GM18511 (cell line): ENCODE data around the gene MAPK9.
"Not testable (repeated sequence)": the region's sequence is repeated elsewhere in the genome, so short reads cannot be mapped to it uniquely, and the experiment has no call there.

Source experiments
- ATAC-seq: cut with Tn5 transposase; IDR thresholded peaks from one replicate; pipeline ENCODE4 v1.9.1; 2021; ENCODE audit warnings: mild to moderate bottlenecking, moderate library complexity; ENCODE audit not compliant: unreplicated experiment

The MAPK9 gene

GRCh38 chr5:180326989-180327565 is 35.2 kb upstream of the MAPK9 start:
- no peak for ATAC-seq

- ATAC-seq = no peak
Observed at GRCh38 chr5:180324601-180324950, 32.7 kb upstream of the MAPK9 start.

- ATAC-seq = no peak
Observed at GRCh38 chr5:180323941-180324600, 32.2 kb upstream of the MAPK9 start.

GRCh38 chr5:180323160-180323559 is 31.3 kb upstream of the MAPK9 start:
- no peak for ATAC-seq

GRCh38 chr5:180318456-180319089 is 26.7 kb upstream of the MAPK9 start:
- ATAC-seq = no peak

- ATAC-seq = no peak
Observed at GRCh38 chr5:180316586-180316985, 24.7 kb upstream of the MAPK9 start.

- ATAC-seq = peak; percentile 56
Observed at GRCh38 chr5:180315762-180316212, 23.9 kb upstream of the MAPK9 start.

GRCh38 chr5:180313677-180314505 is 22.0 kb upstream of the MAPK9 start:
- ATAC-seq = peak; percentile 94

GRCh38 chr5:180311216-180311615 is 19.3 kb upstream of the MAPK9 start:
- ATAC-seq = no peak

- no peak for ATAC-seq
Observed at GRCh38 chr5:180306796-180307195, 14.9 kb upstream of the MAPK9 start.

- no peak for ATAC-seq
Observed at GRCh38 chr5:180305481-180305880, 13.6 kb upstream of the MAPK9 start.

GRCh38 chr5:180304431-180305375 is 12.8 kb upstream of the MAPK9 start:
- no peak for ATAC-seq

GRCh38 chr5:180304016-180304292 is 12.1 kb upstream of the MAPK9 start:
- no peak for ATAC-seq

GRCh38 chr5:180303226-180304015 is 11.5 kb upstream of the MAPK9 start:
- no peak for ATAC-seq

- no peak for ATAC-seq
Observed at GRCh38 chr5:180302256-180302655, 10.4 kb upstream of the MAPK9 start.

GRCh38 chr5:180301253-180301652 is 9.4 kb upstream of the MAPK9 start:
- no peak for ATAC-seq

- ATAC-seq = no peak
Observed at GRCh38 chr5:180299526-180299925, 7.6 kb upstream of the MAPK9 start.

- ATAC-seq = not testable (repeated sequence)
Observed at GRCh38 chr5:180299014-180299413, 7.1 kb upstream of the MAPK9 start.

GRCh38 chr5:180297587-180298282 is 5.9 kb upstream of the MAPK9 start:
- no peak for ATAC-seq
